Measurements from ENCODE around the gene C3orf20. TPM values are rescaled to one million over a fixed set of nuclear protein-coding genes. Genes with fewer than 3 reads are reported as not detected.

The C3orf20 gene
- polyA plus RNA-seq, 1 donor from 2014 or later: not detected

GRCh38 chr3:14803981-14804834 is 129.3 kb downstream of the C3orf20 start:
- Histone ChIP-seq H4K20me1 (ENCODE audit: insufficient read depth) (no peaks in the 10 kb centered on the region), H3K79me2 (replicated peaks; ENCODE audit: insufficient read depth, low read length) (no peaks in the 10 kb centered on the region), H3F3A (ENCODE audit: insufficient read depth, low read length, poor library complexity, severe bottlenecking) (no peaks in the 10 kb centered on the region), H3K9me2 (ENCODE audit: insufficient read depth, low read length) (no peaks in the 10 kb centered on the region), H3K36me3 (ENCODE audit: insufficient read depth, low read length) (no peaks in the 10 kb centered on the region), H3K27ac (ENCODE audit: low read length) (no peak overlapping the region), H3K9me3 (ENCODE audit: low read length) (peaks cover 8% of the 10 kb centered on the region), H3K4me2 (ENCODE audit: low read length) (no peak overlapping the region), H3K9ac (ENCODE audit: low read length) (no peak overlapping the region), H3K4me3 (ENCODE audit: low read length) (no peak overlapping the region), H3K27me3 (ENCODE audit: insufficient read depth, low read depth, low read length) (peaks cover 6% of the 10 kb centered on the region), H2AFZ (ENCODE audit: low read depth, low read length) (no peak overlapping the region)
- TF ChIP-seq POLR2AphosphoS5 (IDR thresholded peaks at IDR 0.05): no peak
- no peak for TF ChIP-seq EP300 (conservative IDR thresholded peaks at IDR 0.05; ENCODE audit: poor library complexity, severe bottlenecking)
- no peak for TF ChIP-seq SMC3 (conservative IDR thresholded peaks at IDR 0.05; ENCODE audit: poor library complexity)
- no peak for TF ChIP-seq MXI1 (conservative IDR thresholded peaks at IDR 0.05; ENCODE audit: poor library complexity, severe bottlenecking)
- TF ChIP-seq, protein P1, sequence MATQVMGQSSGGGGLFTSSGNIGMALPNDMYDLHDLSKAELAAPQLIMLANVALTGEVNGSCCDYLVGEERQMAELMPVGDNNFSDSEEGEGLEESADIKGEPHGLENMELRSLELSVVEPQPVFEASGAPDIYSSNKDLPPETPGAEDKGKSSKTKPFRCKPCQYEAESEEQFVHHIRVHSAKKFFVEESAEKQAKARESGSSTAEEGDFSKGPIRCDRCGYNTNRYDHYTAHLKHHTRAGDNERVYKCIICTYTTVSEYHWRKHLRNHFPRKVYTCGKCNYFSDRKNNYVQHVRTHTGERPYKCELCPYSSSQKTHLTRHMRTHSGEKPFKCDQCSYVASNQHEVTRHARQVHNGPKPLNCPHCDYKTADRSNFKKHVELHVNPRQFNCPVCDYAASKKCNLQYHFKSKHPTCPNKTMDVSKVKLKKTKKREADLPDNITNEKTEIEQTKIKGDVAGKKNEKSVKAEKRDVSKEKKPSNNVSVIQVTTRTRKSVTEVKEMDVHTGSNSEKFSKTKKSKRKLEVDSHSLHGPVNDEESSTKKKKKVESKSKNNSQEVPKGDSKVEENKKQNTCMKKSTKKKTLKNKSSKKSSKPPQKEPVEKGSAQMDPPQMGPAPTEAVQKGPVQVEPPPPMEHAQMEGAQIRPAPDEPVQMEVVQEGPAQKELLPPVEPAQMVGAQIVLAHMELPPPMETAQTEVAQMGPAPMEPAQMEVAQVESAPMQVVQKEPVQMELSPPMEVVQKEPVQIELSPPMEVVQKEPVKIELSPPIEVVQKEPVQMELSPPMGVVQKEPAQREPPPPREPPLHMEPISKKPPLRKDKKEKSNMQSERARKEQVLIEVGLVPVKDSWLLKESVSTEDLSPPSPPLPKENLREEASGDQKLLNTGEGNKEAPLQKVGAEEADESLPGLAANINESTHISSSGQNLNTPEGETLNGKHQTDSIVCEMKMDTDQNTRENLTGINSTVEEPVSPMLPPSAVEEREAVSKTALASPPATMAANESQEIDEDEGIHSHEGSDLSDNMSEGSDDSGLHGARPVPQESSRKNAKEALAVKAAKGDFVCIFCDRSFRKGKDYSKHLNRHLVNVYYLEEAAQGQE (IDR thresholded peaks at IDR 0.05; ENCODE audit: borderline replicate concordance): no peak
- TF ChIP-seq EZH2 (IDR thresholded peaks at IDR 0.05; ENCODE audit: borderline replicate concordance, insufficient read depth, low read length, poor library complexity, severe bottlenecking): no peak
- TF ChIP-seq RAD21 (conservative IDR thresholded peaks at IDR 0.05): no peak
- TF ChIP-seq CTCF (IDR thresholded peaks at IDR 0.05; ENCODE audit: poor library complexity, severe bottlenecking): no peak

DNA sequence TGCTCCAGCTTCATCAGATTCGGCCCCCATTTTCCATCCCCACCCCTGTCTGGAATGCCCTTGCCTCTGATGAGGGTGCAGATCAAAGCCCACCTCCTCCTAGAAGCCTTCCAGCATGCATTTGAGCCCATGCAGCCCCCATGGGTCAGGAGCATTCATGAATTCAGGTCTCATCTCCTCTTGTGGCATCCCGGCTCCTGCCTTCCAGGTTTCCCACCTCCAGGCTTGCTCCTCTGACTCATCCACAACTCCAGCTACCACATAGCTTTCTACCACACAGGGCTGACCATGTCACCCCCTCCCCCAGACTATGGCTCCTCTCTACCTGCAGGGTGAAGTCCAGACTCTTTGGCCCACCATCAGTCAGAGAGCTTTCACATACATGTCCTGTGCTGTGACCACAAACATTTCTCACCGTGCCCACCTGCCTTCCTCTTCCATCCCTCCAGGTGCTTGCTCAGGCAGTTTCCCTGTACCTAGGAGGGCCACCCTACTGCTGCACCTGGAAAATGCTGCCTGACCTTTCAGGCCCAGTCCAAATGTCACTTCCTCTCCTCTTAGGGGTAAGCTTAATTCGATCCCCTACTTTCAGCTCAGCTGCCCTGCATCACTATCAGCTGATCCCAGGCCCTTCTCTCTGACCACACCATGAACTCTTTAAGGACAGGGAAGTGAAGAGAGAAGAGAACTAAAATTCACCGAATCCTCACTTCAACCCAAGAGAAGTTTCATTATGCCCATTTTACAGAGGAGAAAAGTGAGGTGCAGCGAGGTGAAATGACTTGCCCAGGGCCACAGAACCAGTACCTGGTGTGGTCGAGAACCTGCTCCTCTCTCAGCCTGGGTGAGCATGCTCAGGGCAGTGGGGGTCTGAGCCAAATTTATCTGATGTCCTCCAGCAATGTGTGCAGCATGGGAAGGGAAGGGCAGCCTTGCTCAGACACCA is 130.2 kb downstream of the C3orf20 start:
- Histone ChIP-seq H2AFZ (ENCODE audit: low read depth, low read length) (no peak overlapping the region), H3F3A (ENCODE audit: insufficient read depth, low read length, poor library complexity, severe bottlenecking) (no peaks in the 10 kb centered on the region), H4K20me1 (ENCODE audit: insufficient read depth) (no peaks in the 10 kb centered on the region), H3K9me3 (ENCODE audit: low read length) (no peaks in the 10 kb centered on the region), H3K9ac (ENCODE audit: low read length) (no peak overlapping the region), H3K79me2 (replicated peaks; ENCODE audit: insufficient read depth, low read length) (no peaks in the 10 kb centered on the region), H3K9me2 (ENCODE audit: insufficient read depth, low read length) (no peaks in the 10 kb centered on the region), H3K4me2 (ENCODE audit: low read length) (no peak overlapping the region), H3K27ac (ENCODE audit: low read length) (no peak overlapping the region), H3K4me3 (ENCODE audit: low read length) (no peak overlapping the region), H3K36me3 (ENCODE audit: insufficient read depth, low read length) (no peaks in the 10 kb centered on the region), H3K27me3 (ENCODE audit: insufficient read depth, low read depth, low read length) (peaks cover 15% of the 10 kb centered on the region)
- TF ChIP-seq RAD21 (conservative IDR thresholded peaks at IDR 0.05) (no peak), MXI1 (conservative IDR thresholded peaks at IDR 0.05; ENCODE audit: poor library complexity, severe bottlenecking) (no peak), CTCF (IDR thresholded peaks at IDR 0.05; ENCODE audit: poor library complexity, severe bottlenecking) (no peak), SMC3 (conservative IDR thresholded peaks at IDR 0.05; ENCODE audit: poor library complexity) (no peak), TAF1 (IDR thresholded peaks at IDR 0.05; ENCODE audit: low read depth) (no peak), EP300 (conservative IDR thresholded peaks at IDR 0.05; ENCODE audit: poor library complexity, severe bottlenecking) (no peak), POLR2AphosphoS5 (IDR thresholded peaks at IDR 0.05) (no peak), EZH2 (IDR thresholded peaks at IDR 0.05; ENCODE audit: borderline replicate concordance, insufficient read depth, low read length, poor library complexity, severe bottlenecking) (no peak)
- TF ChIP-seq, protein P1 (IDR thresholded peaks at IDR 0.05; ENCODE audit: borderline replicate concordance): no peak

Data from neural cell (in vitro differentiated cells).